RCC 7860 (cell line): ENCODE measurements around the gene POFUT1.
"Not testable (repeated sequence)": the region's sequence is repeated elsewhere in the genome, so short reads cannot be mapped to it uniquely, and the experiment has no call there.

ENCODE experiments used
- DNase-seq: peaks from one replicate; pipeline ENCODE4 v3.0.0-alpha.2; 2015; ENCODE audit warnings: low spot score
- FAIRE-seq: peaks from 2 replicates; lab custom pipeline; 2012; peaks lifted over from hg19 to GRCh38; lab: Jason Lieb, UNC

The POFUT1 gene

DNA sequence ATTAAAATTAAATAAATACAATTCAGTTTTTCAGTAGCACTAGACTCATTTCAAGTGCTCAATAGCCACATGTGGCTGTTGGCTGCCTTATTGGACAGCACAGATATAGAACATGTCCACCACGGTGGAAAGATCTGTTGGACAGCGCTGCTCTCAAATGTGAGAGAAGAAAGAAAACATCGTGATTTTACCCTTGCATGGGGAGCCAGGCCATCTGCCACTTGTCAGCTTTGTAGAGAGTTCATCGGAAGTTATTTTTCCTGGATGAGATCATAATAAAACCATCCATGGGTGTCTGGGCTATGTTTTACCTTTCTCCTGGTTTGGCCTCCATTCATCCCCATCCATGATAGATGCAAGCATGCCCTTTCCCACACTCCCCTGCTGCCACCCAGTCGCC is 63.9 kb downstream of the POFUT1 start:
- FAIRE-seq (no peak), DNase-seq (no peak)

DNA sequence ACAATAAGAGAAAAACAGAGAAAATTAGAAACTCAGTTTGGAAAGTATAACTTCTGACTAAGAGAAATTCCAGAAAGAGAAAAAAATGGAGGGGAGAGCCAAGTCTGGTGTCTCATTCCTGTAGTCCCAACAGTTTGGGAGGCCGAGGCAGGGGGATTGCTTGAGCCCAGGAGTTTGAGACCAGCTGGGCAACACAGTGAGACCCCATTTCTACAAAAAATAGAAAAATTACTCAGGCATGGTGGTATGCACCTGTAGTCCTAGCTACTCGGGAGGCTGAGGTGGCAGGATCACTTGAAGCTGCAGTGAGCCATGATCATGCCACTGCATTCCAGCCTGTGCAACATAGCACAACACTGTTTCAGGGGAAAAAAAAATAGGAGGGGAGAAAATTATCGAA is 66.7 kb downstream of the POFUT1 start:
- DNase-seq = no peak
- no peak for FAIRE-seq

DNA sequence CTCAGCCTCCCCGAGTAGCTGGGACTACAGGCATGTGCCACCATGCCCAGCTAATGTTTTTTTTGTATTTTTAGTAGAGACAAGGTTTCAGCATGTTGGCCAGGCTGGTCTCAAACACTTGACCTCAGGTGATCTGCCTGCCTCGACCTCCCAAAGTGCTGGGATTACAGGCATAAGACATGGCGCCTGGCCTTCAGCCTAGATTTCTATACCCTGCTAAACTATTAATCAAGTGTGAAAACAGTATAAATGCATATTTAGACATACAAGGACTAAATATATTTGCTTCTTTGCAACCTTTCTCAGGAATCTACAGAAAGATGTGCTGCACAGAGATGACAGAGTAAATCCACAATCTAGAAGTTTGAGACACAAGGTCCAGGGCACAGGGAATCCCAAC is 67.5 kb downstream of the POFUT1 start:
- DNase-seq, FAIRE-seq: not testable (repeated sequence)

DNA sequence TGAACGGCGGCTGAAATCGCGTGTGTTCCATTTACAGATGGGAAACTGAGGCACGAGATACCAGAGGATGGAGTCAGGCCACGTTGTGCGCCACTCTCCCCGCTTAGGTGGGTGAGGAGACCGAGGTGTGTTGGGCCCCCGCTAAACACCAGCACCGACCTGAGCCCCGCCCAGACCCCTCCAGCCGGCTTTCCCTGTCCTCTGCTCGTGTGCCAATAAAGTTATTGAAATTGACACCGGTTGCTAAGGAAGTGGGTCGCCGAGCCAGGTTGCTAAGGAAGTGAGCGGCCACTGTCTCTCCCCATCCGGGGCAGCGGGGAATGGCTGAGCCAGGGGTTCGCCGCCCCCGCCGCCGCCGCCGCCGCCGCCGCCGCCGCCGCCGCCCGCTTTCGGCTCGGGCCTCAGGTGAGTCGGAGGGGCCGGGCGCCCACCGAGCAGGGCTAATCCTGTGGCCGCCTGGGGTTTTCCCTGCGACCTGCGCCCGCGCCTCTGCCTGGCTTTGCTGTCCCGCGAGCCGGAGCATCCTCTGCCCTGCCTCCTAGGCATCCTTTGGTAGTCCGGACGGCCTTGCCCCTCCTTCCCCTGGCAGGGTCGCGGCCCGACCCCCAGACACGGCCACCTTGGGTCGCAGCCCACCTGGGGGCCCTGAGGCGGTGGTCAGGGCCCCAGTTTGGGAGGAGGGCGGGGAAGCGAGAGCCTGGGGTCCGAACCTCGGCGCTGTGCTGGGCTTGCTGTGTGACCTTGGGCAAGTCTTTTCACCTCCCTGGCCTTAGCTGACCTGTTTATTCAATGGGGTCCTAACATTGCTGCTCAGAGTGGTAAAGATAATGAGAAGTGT is 69.9 kb downstream of the POFUT1 start, which contains the start of gene KIF3B:
TSS of gene KIF3B (plus strand) at position 291 of the 838 bp plus-strand sequence. CDS start 32,127 bp downstream, outside the sequence.
- DNase-seq (peak; percentile 87), FAIRE-seq (no peak)

DNA sequence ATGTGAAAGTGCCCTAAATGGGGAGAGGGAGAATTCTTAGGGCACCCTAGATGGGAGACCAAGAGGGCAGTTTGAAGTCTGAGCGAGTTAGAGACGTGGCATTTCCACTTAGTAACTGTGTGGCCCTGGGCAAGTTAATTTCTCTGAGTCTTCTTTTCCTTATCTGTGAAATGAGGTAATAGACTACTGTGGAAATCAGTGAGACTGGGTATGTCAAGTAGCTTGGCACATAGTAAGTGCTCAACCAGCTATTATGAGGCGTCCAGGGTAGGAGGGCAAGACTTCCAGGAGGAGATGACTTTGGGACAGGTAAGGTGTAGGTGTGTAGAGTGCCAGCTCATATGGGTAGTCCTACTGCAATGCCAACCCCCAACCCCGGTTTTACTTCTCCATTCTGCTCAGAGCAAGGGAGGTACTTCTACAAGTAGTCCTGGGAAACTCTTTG is 70.5 kb downstream of the POFUT1 start:
- FAIRE-seq = no peak
- DNase-seq = no peak

DNA sequence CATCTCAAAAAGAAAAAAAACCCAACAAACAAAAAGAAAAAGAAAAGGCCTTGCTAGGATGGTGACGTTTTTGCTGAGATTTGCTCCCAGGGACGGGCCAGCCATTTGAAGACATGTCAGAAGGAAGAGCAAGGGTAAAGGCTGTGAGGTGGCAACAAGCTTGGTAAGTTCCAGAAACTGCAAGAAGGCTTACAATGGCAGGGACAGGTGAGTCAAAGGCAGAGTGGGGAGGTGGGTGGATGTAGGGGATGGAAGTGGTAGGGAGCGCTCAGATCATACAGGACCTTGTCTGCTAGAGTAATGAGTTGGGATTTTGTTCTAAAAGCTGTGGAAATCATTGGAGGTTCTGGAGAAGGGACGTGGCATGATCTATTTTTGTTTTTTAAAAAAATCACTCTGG is 74.0 kb downstream of the POFUT1 start:
- DNase-seq (no peak), FAIRE-seq (no peak)

DNA sequence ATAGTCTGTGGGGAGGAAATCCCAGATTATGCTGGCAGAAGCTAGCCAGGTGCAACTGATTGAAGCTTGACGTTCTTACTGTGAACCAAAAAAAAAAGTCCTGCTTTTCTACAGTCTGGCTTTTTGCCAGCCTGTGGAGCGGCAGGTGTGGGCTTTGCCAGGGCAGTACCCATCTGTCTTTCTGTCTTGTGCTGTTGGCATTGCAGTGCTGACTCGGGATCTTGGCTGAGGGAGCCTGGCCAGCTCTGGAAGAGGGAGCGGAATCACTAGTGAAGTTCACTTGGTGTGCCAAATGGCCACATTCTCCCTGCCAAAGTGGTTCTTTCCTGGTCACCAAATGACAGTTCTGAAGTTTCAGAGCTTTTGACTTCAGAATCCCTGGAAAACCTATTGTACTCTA is 74.8 kb downstream of the POFUT1 start:
- DNase-seq = no peak
- FAIRE-seq = no peak

DNA sequence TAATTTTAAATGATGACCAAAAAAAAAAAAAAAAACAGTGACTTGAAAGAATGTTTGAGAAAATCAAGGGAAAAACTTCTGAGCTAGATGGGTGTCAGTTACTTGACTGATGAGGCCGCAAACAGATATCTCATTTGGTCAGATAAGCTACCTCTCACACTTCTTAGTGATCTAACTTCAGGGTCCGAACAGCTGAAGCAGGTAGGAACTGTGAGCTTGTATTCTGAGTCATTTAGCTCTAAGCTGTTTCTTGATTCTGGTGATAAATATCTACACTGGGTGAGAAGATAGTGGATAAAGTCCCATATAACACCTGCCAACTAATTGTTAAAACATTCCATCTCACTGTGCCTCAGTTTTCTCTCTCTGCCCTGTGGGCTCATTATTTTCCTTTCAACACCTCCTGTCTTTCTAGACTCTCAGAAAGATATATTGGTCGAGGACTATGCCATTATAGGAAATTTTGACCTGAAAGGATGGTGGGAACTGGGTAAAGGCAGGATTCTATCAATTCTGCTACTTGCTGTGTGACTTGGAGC is 77.5 kb downstream of the POFUT1 start:
- FAIRE-seq (no peak), DNase-seq (no peak)

DNA sequence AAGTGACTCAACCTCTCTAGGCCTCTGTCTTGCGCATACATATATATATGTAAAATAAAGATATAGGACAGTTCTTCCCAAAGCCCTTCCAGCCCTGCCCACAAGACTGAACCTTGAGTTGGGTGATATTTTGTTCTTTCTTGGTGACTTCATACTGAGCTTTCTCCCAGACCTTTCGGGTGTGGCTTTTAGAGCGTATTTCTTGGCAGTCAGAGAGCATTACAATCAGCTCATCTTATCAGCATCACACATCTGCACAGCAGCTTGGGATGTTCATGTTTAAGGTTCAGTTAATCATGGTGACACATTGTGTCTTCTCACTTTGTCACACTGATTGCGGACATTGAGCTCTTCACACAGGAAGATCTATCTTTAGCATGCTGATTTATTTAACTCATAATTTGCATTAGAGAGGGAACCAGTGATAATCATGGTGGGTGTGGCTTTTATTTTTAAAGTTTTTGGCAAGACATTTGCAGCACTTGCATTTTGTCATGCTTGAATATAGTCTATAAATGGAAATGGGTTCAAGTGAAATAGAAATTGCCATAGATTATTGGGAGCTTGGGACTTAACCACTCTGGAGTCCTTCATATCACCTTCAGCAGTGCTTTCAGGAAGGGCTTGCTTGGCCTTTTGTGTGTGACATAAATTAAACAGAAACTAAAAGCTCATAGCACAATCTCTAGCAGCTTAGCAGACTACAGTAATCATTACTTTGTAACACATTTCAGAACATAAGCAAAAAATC is 78.1 kb downstream of the POFUT1 start:
- DNase-seq = no peak
- no peak for FAIRE-seq

DNA sequence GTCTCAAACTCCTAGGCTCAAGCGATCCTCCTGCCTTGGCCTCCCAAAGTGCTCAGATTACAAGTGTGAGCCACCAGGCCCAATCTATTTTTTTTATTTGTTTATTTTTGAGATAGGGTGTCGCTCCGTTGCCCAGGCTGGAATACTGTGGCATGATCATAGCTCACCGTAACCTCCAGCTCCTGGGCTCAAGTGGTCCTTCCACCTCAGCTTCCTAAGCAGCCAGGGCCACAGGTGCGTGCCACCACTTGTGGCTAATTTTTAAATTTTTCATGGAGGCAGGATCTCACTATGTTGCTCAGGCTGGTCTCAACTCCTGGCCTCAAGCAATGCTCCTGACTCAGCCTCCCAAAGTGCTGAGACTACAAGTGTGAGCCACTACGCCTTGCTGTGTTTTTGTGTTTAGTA is 79.6 kb downstream of the POFUT1 start:
- DNase-seq (no peak), FAIRE-seq (no peak)
